Measurements from ENCODE around the gene SLC31A1. TPM values are rescaled to one million over a fixed set of nuclear protein-coding genes. Genes with fewer than 3 reads are reported as not detected.

Gene SLC31A1
- total RNA-seq, 2 donors from 2014 or later: 11.0 to 11.5 TPM

GRCh38 chr9:113309204-113309813 is 88.0 kb downstream of the SLC31A1 start:
- H3K27me3 ChIP-seq (replicated peaks; ENCODE audit: insufficient read depth): no peaks in the 10 kb centered on the region
- DNase-seq (ENCODE audit: low spot score) (no peak), ATAC-seq (ENCODE audit: insufficient number of reproducible peaks, low FRiP score, low read depth) (no peak)
- no peaks in the 10 kb centered on the region for H3K9me3 ChIP-seq
- no peaks in the 10 kb centered on the region for H3K36me3 ChIP-seq
- H3K27ac ChIP-seq: no peak overlapping the region
- peak; percentile 39 for TF ChIP-seq CTCF (IDR thresholded peaks at IDR 0.05)
- H3K4me3 ChIP-seq: no peak overlapping the region
- no peaks in the 10 kb centered on the region for H3K4me1 ChIP-seq (ENCODE audit: control insufficient read depth in 1 of 2, low read depth in 2 of 2)

- no peak for DNase-seq (ENCODE audit: low spot score)
- H3K27me3 ChIP-seq (replicated peaks; ENCODE audit: insufficient read depth): no peaks in the 10 kb centered on the region
- no peaks in the 10 kb centered on the region for H3K9me3 ChIP-seq
- no peaks in the 10 kb centered on the region for H3K36me3 ChIP-seq
- no peak for ATAC-seq (ENCODE audit: insufficient number of reproducible peaks, low FRiP score, low read depth)
- no peak overlapping the region for H3K4me3 ChIP-seq
- peaks cover 0 to 5% of the 10 kb centered on the region in 2 donors for H3K4me1 ChIP-seq (ENCODE audit: control insufficient read depth in 1 of 2, low read depth in 2 of 2)
- no peak for TF ChIP-seq CTCF (IDR thresholded peaks at IDR 0.05)
- no peak overlapping the region for H3K27ac ChIP-seq
These were observed 89.2 kb downstream of the SLC31A1 start for GRCh38 chr9:113310538-113310937.

- no peaks in the 10 kb centered on the region for H3K9me3 ChIP-seq
- H3K4me3 ChIP-seq: no peak overlapping the region
- ATAC-seq (ENCODE audit: insufficient number of reproducible peaks, low FRiP score, low read depth) (no peak), DNase-seq (ENCODE audit: low spot score) (no peak)
- no peaks in the 10 kb centered on the region for H3K27me3 ChIP-seq (replicated peaks; ENCODE audit: insufficient read depth)
- no peak overlapping the region for H3K27ac ChIP-seq
- no peaks in the 10 kb centered on the region for H3K36me3 ChIP-seq
- no peak for TF ChIP-seq CTCF (IDR thresholded peaks at IDR 0.05)
- peaks cover 0 to 19% of the 10 kb centered on the region in 2 donors for H3K4me1 ChIP-seq (ENCODE audit: control insufficient read depth in 1 of 2, low read depth in 2 of 2)
These were observed 90.6 kb downstream of the SLC31A1 start for GRCh38 chr9:113311961-113312360.

DNA sequence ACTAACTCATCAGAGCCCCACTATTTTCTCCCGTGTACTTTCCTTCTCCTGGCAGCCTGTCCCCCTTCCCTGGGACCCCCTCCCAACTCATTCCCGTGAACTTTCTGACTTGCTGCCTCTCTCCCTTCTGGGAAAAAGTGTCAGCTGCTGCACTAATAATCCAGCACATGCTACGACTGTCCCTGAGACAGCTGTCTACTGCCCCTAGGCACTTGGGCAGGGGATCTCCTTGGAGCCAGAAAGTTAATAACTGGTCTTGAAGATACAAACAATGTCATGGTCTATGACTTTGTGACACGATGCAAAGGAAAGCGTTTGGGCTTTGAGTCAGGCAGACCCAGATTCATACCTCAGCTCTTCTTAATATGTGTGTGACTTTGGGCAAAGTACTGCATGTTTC is 91.9 kb downstream of the SLC31A1 start:
- peaks cover 0 to 32% of the 10 kb centered on the region in 2 donors for H3K4me1 ChIP-seq (ENCODE audit: control insufficient read depth in 1 of 2, low read depth in 2 of 2)
- ATAC-seq (ENCODE audit: insufficient number of reproducible peaks, low FRiP score, low read depth) (no peak), DNase-seq (ENCODE audit: low spot score) (no peak)
- no peaks in the 10 kb centered on the region for H3K27me3 ChIP-seq (replicated peaks; ENCODE audit: insufficient read depth)
- no peaks in the 10 kb centered on the region for H3K9me3 ChIP-seq
- no peak for TF ChIP-seq CTCF (IDR thresholded peaks at IDR 0.05)
- no peak overlapping the region for H3K4me3 ChIP-seq
- H3K27ac ChIP-seq: no peak overlapping the region
- H3K36me3 ChIP-seq: no peaks in the 10 kb centered on the region

Other genes with a start within 250 kb of the SLC31A1 start
- gene ZNF883, start 209.4 kb upstream of the SLC31A1 start, total RNA-seq: 1 to 10 TPM in 1 of 2 donors, under 1 TPM in 1; 0.95 to 2.8 TPM
- gene ZFP37, start 164.8 kb upstream of the SLC31A1 start, total RNA-seq: 1 to 10 TPM; 1.8 to 2.7 TPM
- 10 to 100 TPM; 15.2 to 17.2 TPM for gene SLC31A2, start 70.5 kb upstream of the SLC31A1 start, total RNA-seq
- gene FKBP15, start 267 bp upstream of the SLC31A1 start, total RNA-seq: 10 to 100 TPM; 23.3 to 26.4 TPM
- gene CDC26, start 54.0 kb downstream of the SLC31A1 start, total RNA-seq: 10 to 100 TPM; 18.4 to 18.6 TPM
- gene PRPF4, start 54.1 kb downstream of the SLC31A1 start, total RNA-seq: 10 to 100 TPM; 20.6 to 23.6 TPM
- gene RNF183, start 81.8 kb downstream of the SLC31A1 start, total RNA-seq: not detected
- gene WDR31, start 118.7 kb downstream of the SLC31A1 start, total RNA-seq: 1 to 10 TPM; 2.4 to 5.4 TPM
- gene BSPRY, start 128.0 kb downstream of the SLC31A1 start, total RNA-seq: under 1 TPM in 1 of 2 donors, not detected in 1; 0.14 TPM
- 10 to 100 TPM; 17.6 to 30.1 TPM for gene HDHD3, start 155.4 kb downstream of the SLC31A1 start, total RNA-seq
- 10 to 100 TPM; 23.0 to 26.0 TPM for gene ALAD, start 179.7 kb downstream of the SLC31A1 start, total RNA-seq
- 10 to 100 TPM; 24.2 to 32.0 TPM for gene POLE3, start 189.1 kb downstream of the SLC31A1 start, total RNA-seq
- under 1 TPM in 1 of 2 donors, not detected in 1; 0.85 TPM for gene C9orf43, start 189.2 kb downstream of the SLC31A1 start, total RNA-seq
- 100 to 1,000 TPM; 170 to 202 TPM for gene RGS3, start 242.2 kb downstream of the SLC31A1 start, total RNA-seq

Data from thoracic aorta (tissue), 2 donors.